Right atrium auricular region (tissue), 2 donors: ENCODE results near the gene ATAD2B. TPM values are rescaled to one million over a fixed set of nuclear protein-coding genes. Genes with fewer than 3 reads are reported as not detected.

Experiments used
- DNase-seq: peaks from one replicate; pipeline ENCODE4 v3.0.0-alpha.2; 2019; ENCODE audit warnings: low spot score
- H3K27ac ChIP-seq, 2 donors: fragments of 200-600 bp; sonication (generic); 1 replicate in 1 of 2; 2 replicates in 1 of 2; pipeline ENCODE4 v1.5.1; 2016 to 2019
- H3K27me3 ChIP-seq, 2 donors: fragments of 200-600 bp; sonication (generic); one replicate each; pipeline versions ENCODE4 v1.5.1 to v1.6.0; 2017 to 2019
- H3K36me3 ChIP-seq: fragments of 200-600 bp; sonication (generic); one replicate; pipeline ENCODE4 v1.5.1; 2016
- H3K4me1 ChIP-seq, 2 donors: fragments of 200-600 bp; sonication (generic); one replicate each; pipeline versions ENCODE4 v1.5.1 to v1.6.0; 2017 to 2019
- H3K4me3 ChIP-seq, 2 donors: fragments of 200-600 bp; sonication (generic); 1 replicate in 1 of 2; 2 replicates in 1 of 2; pipeline ENCODE4 v1.5.1; 2017 to 2019; ENCODE audit warnings: mild to moderate bottlenecking in 1 of 2, moderate library complexity in 1 of 2
- H3K9me3 ChIP-seq, 2 donors: fragments of 200-600 bp; sonication (generic); one replicate each; pipeline ENCODE4 v1.5.1; 2019
- CTCF ChIP-seq, 2 donors: fragments of 200-600 bp; sonication (generic); IDR thresholded peaks; one replicate each; pipeline ENCODE4 v1.5.1; 2019; ENCODE audit warnings: antibody characterized with exemption in 2 of 2
- total RNA-seq, 2 donors: library from RNA; depleted of rRNA; stranded (reverse); fragments of >200 nt; gene quantifications; one replicate each; pipeline ENCODE4 v1.1.0, GENCODE V29; 2016

ATAD2B gene
- total RNA-seq, 2 donors from 2014 or later, result 6.0 to 6.7 TPM

DNA sequence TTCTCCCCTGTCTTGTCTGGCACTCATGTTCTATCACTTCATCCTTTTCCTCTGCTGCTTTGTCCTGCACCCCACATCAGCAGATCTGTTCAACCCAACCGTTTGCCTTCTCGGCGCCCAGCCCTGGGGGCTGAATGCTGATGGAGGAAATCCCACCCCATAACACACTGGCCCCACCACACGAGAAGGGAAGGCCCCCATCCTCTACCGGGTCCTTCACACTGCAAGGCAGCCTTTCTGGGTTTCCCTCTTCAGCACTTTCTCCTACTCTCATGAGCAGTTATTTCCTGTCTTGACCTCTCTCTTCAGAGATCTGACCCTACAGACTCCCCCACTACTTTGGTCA, 227.4 kb downstream of the ATAD2B start:
- Histone ChIP-seq H3K9me3 (no peaks in the 10 kb centered on the region), H3K36me3 (peaks cover 16% of the 10 kb centered on the region), H3K27me3 (no peaks in the 10 kb centered on the region), H3K4me1 (no peaks in the 10 kb centered on the region), H3K4me3 (no peak overlapping the region), H3K27ac (no peak overlapping the region)
- no peak for TF ChIP-seq CTCF (IDR thresholded peaks at IDR 0.05)
- no peak for DNase-seq

DNA sequence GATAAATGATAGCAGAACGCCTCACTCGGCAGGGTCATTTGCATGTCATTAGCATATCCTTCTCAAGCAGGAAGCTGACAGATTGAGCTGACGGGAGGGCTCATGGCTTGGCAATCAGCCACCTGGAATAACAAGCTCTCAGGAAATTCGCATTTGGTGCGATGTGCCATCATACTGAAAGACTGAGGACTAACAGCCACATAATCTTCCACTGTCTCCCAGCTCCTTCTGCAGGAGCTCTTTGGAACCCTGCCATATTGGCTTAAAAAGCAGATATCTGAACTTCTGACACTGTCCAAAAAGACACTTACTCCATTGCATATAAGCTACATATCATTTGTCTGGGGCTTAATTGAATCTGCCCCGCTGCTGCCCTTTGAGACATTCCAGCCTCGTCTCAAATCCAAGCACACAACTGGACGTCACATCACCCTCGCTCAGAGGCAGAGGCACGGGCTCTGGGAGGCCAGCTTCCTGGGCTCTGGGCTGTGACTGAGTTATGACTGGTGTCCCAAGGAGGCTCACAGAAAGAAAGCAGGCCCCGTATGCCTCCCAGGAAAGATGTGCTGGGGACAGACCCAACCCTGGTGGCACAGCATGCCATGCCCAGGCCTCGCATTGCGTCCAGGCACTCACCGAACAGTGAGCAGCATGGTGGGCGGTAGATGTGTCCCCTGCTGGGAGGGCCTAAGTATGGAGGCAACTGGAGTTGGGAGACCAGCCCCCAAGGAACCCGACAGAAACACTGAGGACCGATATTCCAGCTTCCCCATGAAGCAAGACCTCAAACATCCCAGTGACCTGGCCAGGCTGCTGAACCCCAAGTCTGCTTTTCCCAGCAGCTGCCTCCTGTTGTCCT, 228.0 kb downstream of the ATAD2B start:
- Histone ChIP-seq H3K36me3 (peaks cover 11% of the 10 kb centered on the region), H3K27me3 (no peaks in the 10 kb centered on the region), H3K9me3 (no peaks in the 10 kb centered on the region), H3K4me3 (no peak overlapping the region), H3K27ac (no peak overlapping the region), H3K4me1 (no peaks in the 10 kb centered on the region)
- no peak for DNase-seq
- no peak for TF ChIP-seq CTCF (IDR thresholded peaks at IDR 0.05)

Other genes with a start within 250 kb of the ATAD2B start
- gene UBXN2A, start 13.3 kb upstream of the ATAD2B start, total RNA-seq, result 10 to 100 TPM; 14.3 to 18.7 TPM
- under 1 TPM in 1 of 2 donors, not detected in 1; 0.30 TPM for gene MFSD2B, start 83.0 kb upstream of the ATAD2B start, total RNA-seq
- 1 to 10 TPM; 2.7 to 3.6 TPM for gene WDCP, start 120.3 kb upstream of the ATAD2B start, total RNA-seq
- 1 to 10 TPM; 5.0 to 8.5 TPM for gene FKBP1B, start 122.6 kb upstream of the ATAD2B start, total RNA-seq
- 10 to 100 TPM; 71.2 to 74.8 TPM for gene SF3B6, start 149.2 kb upstream of the ATAD2B start, total RNA-seq
- gene TP53I3, start 157.7 kb upstream of the ATAD2B start, total RNA-seq, result 1 to 10 TPM; 8.0 to 8.7 TPM
- under 1 TPM in 1 of 2 donors, not detected in 1; 0.39 TPM for gene PFN4, start 196.2 kb upstream of the ATAD2B start, total RNA-seq
- 10 to 100 TPM; 15.6 to 31.1 TPM for gene FAM228B, start 196.3 kb upstream of the ATAD2B start, total RNA-seq
- gene FAM228A, start 247.9 kb upstream of the ATAD2B start, total RNA-seq, result 1 to 10 TPM in 1 of 2 donors, under 1 TPM in 1; 0.51 to 1.8 TPM